Mesenchymal stem cell (in vitro differentiated cells and primary cell): ENCODE measurements around the gene ZCCHC7.

Source experiments
- DNase-seq: peaks from one replicate; pipeline ENCODE4 v3.0.0-alpha.2; 2013
- H2AFZ ChIP-seq: one replicate; pipeline ENCODE4 v1.6.1; 2013; ENCODE audit warnings: low read depth, mild to moderate bottlenecking, control low read depth, inconsistent platforms, low read length, moderate library complexity
- H2AK5ac ChIP-seq: 2 replicates; pipeline ENCODE4 v1.6.1; 2013; ENCODE audit warnings: low read length, moderate library complexity, mild to moderate bottlenecking, inconsistent platforms; ENCODE audit not compliant: severe bottlenecking
- H2BK120ac ChIP-seq: one replicate; pipeline ENCODE4 v1.6.1; 2013; ENCODE audit warnings: low read depth, mild to moderate bottlenecking, inconsistent platforms, low read length, moderate library complexity
- H2BK12ac ChIP-seq, 2 experiments: one replicate each; pipeline ENCODE4 v1.6.1; 2013; ENCODE audit warnings: inconsistent platforms in 2 of 2, low read length in 2 of 2, mild to moderate bottlenecking in 2 of 2, moderate library complexity in 2 of 2, control low read depth in 1 of 2
- H2BK15ac ChIP-seq: one replicate; pipeline ENCODE4 v1.6.1; 2013; ENCODE audit warnings: mild to moderate bottlenecking, low read depth, inconsistent platforms; ENCODE audit not compliant: poor library complexity, severe bottlenecking
- H2BK5ac ChIP-seq: 2 replicates; pipeline ENCODE4 v1.6.1; 2013; ENCODE audit warnings: low read depth, mild to moderate bottlenecking, low read length, control low read depth, inconsistent platforms; ENCODE audit not compliant: poor library complexity, severe bottlenecking
- H3K14ac ChIP-seq, 2 experiments: one replicate each; pipeline ENCODE4 v1.6.1; 2013; ENCODE audit warnings: inconsistent platforms in 2 of 2, low read length in 2 of 2, control low read depth in 1 of 2, mild to moderate bottlenecking in 1 of 2, moderate library complexity in 1 of 2
- H3K18ac ChIP-seq, 2 experiments: one replicate each; pipeline ENCODE4 v1.6.1; 2013; ENCODE audit warnings: inconsistent platforms in 2 of 2, low read length in 2 of 2, control low read depth in 1 of 2, low read depth in 1 of 2, mild to moderate bottlenecking in 1 of 2
- H3K23ac ChIP-seq, 2 experiments: one replicate each; pipeline ENCODE4 v1.6.1; 2013; ENCODE audit warnings: inconsistent platforms in 2 of 2, low read length in 2 of 2, mild to moderate bottlenecking in 2 of 2, moderate library complexity in 2 of 2, control low read depth in 1 of 2
- H3K27ac ChIP-seq: 2 replicates; pipeline ENCODE4 v1.5.1; 2013; ENCODE audit warnings: mild to moderate bottlenecking, moderate library complexity, low read length, control low read depth, inconsistent platforms; ENCODE audit not compliant: poor library complexity, severe bottlenecking
- H3K27me3 ChIP-seq, 2 experiments: 2 replicates each; pipeline versions ENCODE4 v1.6.1 to v1.7.0; 2013; ENCODE audit warnings: low read length in 2 of 2, mild to moderate bottlenecking in 2 of 2, moderate library complexity in 2 of 2, control low read depth in 1 of 2, inconsistent platforms in 1 of 2; ENCODE audit not compliant: control insufficient read depth in 1 of 2, insufficient read depth in 1 of 2
- H3K36me3 ChIP-seq, 2 experiments: 2 replicates each; pipeline versions ENCODE4 v1.6.1 to v1.7.0; 2013; ENCODE audit warnings: low read length in 2 of 2, control low read depth in 1 of 2, inconsistent platforms in 1 of 2, low read depth in 1 of 2, mild to moderate bottlenecking in 1 of 2; ENCODE audit not compliant: insufficient read depth in 2 of 2, control insufficient read depth in 1 of 2
- H3K4ac ChIP-seq, 2 experiments: one replicate each; pipeline ENCODE4 v1.6.1; 2013; ENCODE audit warnings: inconsistent platforms in 2 of 2, low read length in 2 of 2, mild to moderate bottlenecking in 2 of 2, moderate library complexity in 2 of 2, control low read depth in 1 of 2, low read depth in 1 of 2
- H3K4me1 ChIP-seq: 2 replicates; pipeline ENCODE4 v1.6.1; 2013; ENCODE audit warnings: low read depth, low read length, control low read depth; ENCODE audit not compliant: control insufficient read depth, insufficient read depth
- H3K4me2 ChIP-seq: 2 replicates; pipeline ENCODE4 v1.6.1; 2013; ENCODE audit warnings: low read length, mild to moderate bottlenecking, inconsistent platforms; ENCODE audit not compliant: poor library complexity, severe bottlenecking
- H3K4me3 ChIP-seq, 2 experiments: 2 replicates each; pipeline versions ENCODE4 v1.5.1 to v1.7.0; 2013; ENCODE audit warnings: low read length in 2 of 2, mild to moderate bottlenecking in 2 of 2, control low read depth in 1 of 2, low read depth in 1 of 2; ENCODE audit not compliant: insufficient read depth in 1 of 2
- H3K79me1 ChIP-seq: replicated peaks from 2 replicates; pipeline ENCODE4 v1.6.1; 2013; ENCODE audit warnings: mild to moderate bottlenecking, control low read depth, low read length, inconsistent platforms; ENCODE audit not compliant: poor library complexity, severe bottlenecking
- H3K9ac ChIP-seq: 2 replicates; pipeline ENCODE4 v1.7.0; 2013; ENCODE audit warnings: mild to moderate bottlenecking, low read length, moderate library complexity
- H3K9me3 ChIP-seq: 2 replicates; pipeline ENCODE4 v1.7.0; 2013; ENCODE audit warnings: mild to moderate bottlenecking, low read length; ENCODE audit not compliant: control insufficient read depth
- H4K8ac ChIP-seq: one replicate; pipeline ENCODE4 v1.6.1; 2013; ENCODE audit warnings: inconsistent platforms, mild to moderate bottlenecking, low read length, moderate library complexity
- H4K91ac ChIP-seq: one replicate; pipeline ENCODE4 v1.6.1; 2013; ENCODE audit warnings: mild to moderate bottlenecking, low read length, inconsistent platforms
- WGBS: methylation state at CpG from one replicate; pipeline ENCODE4 v1.1.7; 2013; ENCODE audit warnings: mixed read lengths; 5-methylcytosine and 5-hydroxymethylcytosine counted together

The ZCCHC7 gene

DNA sequence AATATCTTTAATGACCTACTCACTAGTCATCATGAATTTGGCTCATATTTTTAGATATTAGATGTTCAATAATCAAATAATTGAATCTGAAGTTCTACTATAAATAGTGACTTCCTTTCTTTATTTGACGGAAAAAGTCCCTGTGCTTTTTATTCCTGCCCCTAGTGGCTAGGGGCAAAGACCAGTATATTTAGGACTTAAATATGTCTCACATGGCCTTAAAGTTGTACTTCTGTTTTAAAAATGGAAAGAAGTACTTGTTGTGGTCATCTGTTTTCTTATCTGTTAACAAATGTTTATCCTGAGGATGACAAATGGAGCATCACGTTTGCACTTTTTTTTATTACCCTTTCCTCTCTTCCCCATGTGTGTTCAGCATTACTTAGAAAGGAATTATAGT, 212.9 kb downstream of the ZCCHC7 start:
- Histone ChIP-seq H3K27me3 (no peaks in the 10 kb centered on the region), H3K79me1 (no peaks in the 10 kb centered on the region), H4K91ac (no peak overlapping the region), H3K23ac (no peak overlapping the region), H2BK12ac (no peak overlapping the region), H3K18ac (no peak overlapping the region), H3K27ac (no peak overlapping the region), H2AK5ac (no peak overlapping the region), H3K9me3 (no peaks in the 10 kb centered on the region), H2BK15ac (no peak overlapping the region), H3K4ac (no peak overlapping the region), H4K8ac (no peak overlapping the region), H3K4me2 (no peak overlapping the region), H3K36me3 (peaks cover 0 to under 1% of the 10 kb centered on the region in 2 experiments), H3K9ac (no peak overlapping the region), H2BK5ac (no peak overlapping the region), H2AFZ (no peak overlapping the region), H3K4me3 (no peak overlapping the region), H3K4me1 (no peaks in the 10 kb centered on the region), H3K14ac (no peak overlapping the region), H2BK120ac (no peak overlapping the region)
- peak; percentile 32 for DNase-seq
- WGBS, result 100% methylated on average over 1 of the region's 2 CpGs

DNA sequence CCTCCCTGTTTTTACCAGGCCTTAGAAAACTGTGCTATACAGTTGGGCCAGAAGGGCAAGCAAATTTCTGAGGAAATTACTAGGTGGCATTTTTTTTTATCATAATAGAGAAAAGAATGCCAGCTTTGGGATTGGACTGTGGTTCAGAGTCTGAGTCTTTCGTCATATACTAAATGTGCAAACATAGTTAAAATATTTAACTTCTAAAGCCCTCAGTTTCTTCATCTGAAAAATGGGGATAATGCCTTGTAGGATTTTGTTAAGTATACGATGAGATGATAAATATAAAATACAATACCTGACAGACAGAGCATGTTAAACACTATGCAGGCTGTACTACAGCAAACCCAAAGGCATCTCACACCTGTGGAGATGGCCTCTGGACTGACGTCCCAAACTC, 214.9 kb downstream of the ZCCHC7 start:
- H3K27ac ChIP-seq, result no peak overlapping the region
- no peak overlapping the region for H3K18ac ChIP-seq
- no peak overlapping the region for H2BK15ac ChIP-seq
- H2AFZ ChIP-seq, result no peak overlapping the region
- 100% methylated on average over 1 of the region's 3 CpGs for WGBS
- no peak overlapping the region for H2BK120ac ChIP-seq
- H3K36me3 ChIP-seq, result no peaks in the 10 kb centered on the region
- H4K91ac ChIP-seq, result no peak overlapping the region
- H3K4me3 ChIP-seq, result no peak overlapping the region
- no peak overlapping the region for H4K8ac ChIP-seq
- no peaks in the 10 kb centered on the region for H3K9me3 ChIP-seq
- no peak overlapping the region for H2AK5ac ChIP-seq
- H3K27me3 ChIP-seq, result no peaks in the 10 kb centered on the region
- no peak overlapping the region for H3K9ac ChIP-seq
- no peak overlapping the region for H3K4ac ChIP-seq
- H3K79me1 ChIP-seq, result no peaks in the 10 kb centered on the region
- no peak for DNase-seq
- no peaks in the 10 kb centered on the region for H3K4me1 ChIP-seq
- no peak overlapping the region for H2BK5ac ChIP-seq
- H3K23ac ChIP-seq, result no peak overlapping the region
- H3K14ac ChIP-seq, result no peak overlapping the region
- no peak overlapping the region for H2BK12ac ChIP-seq
- H3K4me2 ChIP-seq, result no peak overlapping the region

DNA sequence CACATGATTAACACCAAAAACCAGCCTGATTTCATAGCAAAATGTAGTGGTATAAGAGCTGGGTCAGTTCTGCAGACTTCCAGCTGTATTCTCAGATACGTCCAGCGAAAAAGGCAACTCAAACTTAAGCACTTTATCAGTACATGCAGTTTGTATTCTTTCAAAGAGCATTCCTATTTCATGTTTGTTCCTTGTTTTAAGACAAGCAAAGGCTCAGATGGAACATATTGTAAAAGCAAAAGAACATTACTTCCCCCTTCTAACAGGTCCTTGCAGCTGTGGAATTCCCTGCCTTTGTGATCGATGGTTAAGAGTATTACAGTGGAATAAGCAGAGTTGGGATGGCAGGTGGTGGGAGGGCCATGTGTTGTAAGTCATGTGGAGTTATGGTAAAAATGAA, 215.8 kb downstream of the ZCCHC7 start:
- Histone ChIP-seq H3K18ac (no peak overlapping the region), H4K8ac (no peak overlapping the region), H3K79me1 (no peaks in the 10 kb centered on the region), H3K4me1 (no peaks in the 10 kb centered on the region), H2AFZ (no peak overlapping the region), H3K4ac (no peak overlapping the region), H4K91ac (no peak overlapping the region), H2BK12ac (no peak overlapping the region), H3K27ac (no peak overlapping the region), H3K4me3 (no peak overlapping the region), H2BK120ac (no peak overlapping the region), H3K36me3 (no peaks in the 10 kb centered on the region), H3K23ac (no peak overlapping the region), H3K9ac (no peak overlapping the region), H2AK5ac (no peak overlapping the region), H2BK15ac (no peak overlapping the region), H2BK5ac (no peak overlapping the region), H3K9me3 (no peaks in the 10 kb centered on the region), H3K4me2 (no peak overlapping the region), H3K14ac (no peak overlapping the region), H3K27me3 (no peaks in the 10 kb centered on the region)
- DNase-seq, result no peak
- 73% methylated on average over 2 of the region's 3 CpGs for WGBS

DNA sequence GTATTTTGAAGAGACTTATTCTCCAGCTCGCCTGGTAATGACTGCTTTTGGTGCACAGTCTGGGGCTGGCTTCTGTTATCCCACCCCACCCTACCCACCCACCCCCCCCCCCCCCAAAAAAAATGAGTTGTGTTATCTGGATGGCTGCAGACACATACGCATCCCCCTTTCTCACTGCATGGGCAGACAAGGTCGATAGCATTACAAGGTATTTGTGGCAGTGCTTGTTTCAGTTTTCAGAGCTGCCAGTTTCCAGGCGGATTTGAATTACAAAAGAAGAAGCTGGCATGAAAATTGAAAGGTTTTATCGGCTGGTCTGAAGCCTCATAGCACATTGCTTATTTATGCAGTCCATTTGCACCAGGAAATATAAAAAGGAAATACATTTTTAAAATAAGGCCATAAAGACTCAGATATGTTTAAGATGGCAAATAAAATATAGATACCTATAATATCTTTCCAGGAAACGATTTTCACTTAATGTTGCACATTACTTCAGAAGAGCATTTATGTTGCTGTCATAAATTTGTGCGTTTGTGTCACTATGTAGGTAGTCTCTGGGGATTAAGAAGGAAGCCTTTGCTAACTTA, 217.0 kb downstream of the ZCCHC7 start:
- Histone ChIP-seq H3K23ac (no peak overlapping the region), H3K79me1 (peaks cover 4% of the 10 kb centered on the region), H3K18ac (no peak overlapping the region), H2BK15ac (no peak overlapping the region), H4K91ac (no peak overlapping the region), H3K4me1 (no peaks in the 10 kb centered on the region), H2AFZ (no peak overlapping the region), H3K27me3 (no peaks in the 10 kb centered on the region), H2BK12ac (no peak overlapping the region), H2BK5ac (no peak overlapping the region), H2AK5ac (no peak overlapping the region), H3K4me3 (no peak overlapping the region), H4K8ac (no peak overlapping the region), H3K36me3 (no peaks in the 10 kb centered on the region), H3K9me3 (no peaks in the 10 kb centered on the region), H3K27ac (no peak overlapping the region), H3K14ac (no peak overlapping the region), H3K4ac (no peak overlapping the region), H3K4me2 (no peak overlapping the region), H2BK120ac (no peak overlapping the region), H3K9ac (no peak overlapping the region)
- DNase-seq, result no peak
- 88% methylated on average over 5 of the region's 7 CpGs for WGBS
